ENCODE results near the gene NF1. TPM values are rescaled to one million over a fixed set of nuclear protein-coding genes. Genes with fewer than 3 reads are reported as not detected.

NF1 gene
- total and polyA plus RNA-seq, 8 donors: 45.0 to 57.7 (median 52.0) TPM

DNA sequence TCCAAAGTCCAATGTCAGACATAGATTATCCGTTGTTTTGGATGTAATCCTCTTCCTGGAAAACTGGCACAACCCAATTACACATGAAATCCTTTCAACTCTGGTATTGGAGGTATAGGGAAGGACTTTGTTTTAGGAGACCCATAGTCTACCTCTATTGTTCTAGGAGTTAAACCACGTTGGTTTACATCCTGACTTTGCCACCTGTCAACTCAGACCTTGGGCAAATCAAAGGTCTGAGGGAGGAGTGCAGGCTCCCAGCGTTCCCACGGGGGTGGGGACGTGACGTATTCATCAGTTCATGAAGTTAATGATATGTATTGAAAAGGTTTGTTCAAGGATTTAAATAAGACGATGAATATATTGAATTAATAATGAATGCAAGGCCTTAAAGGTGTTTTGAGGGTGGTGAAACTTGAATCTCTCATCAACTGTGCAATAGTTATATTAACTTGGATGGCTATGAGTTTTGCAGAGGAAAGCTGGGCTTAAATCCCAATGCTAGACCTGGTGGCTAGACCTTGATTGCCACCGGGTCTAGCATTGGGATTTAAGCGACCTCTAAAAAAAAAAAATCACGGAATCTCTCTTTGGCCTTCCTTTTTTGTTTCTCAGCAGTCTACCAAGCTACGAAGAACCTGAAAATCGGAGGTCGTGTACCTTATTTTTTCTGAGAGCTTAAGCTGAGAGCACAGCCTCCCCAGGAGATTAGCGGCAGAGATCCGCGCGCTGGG, 744 bp upstream of the NF1 start:
- H3K27me3 ChIP-seq: no peaks in the 10 kb centered on the region
- peaks cover 5 to 19% of the 10 kb centered on the region in 2 donors for H3K4me1 ChIP-seq
- peak overlapping the region; percentile 78 to 81 for H3K4me3 ChIP-seq
- intact Hi-C loops (cut with DNase I): no loop called here
- H3K27ac ChIP-seq: peak overlapping the region; percentile 89 to 91
- TF ChIP-seq, protein P1, sequence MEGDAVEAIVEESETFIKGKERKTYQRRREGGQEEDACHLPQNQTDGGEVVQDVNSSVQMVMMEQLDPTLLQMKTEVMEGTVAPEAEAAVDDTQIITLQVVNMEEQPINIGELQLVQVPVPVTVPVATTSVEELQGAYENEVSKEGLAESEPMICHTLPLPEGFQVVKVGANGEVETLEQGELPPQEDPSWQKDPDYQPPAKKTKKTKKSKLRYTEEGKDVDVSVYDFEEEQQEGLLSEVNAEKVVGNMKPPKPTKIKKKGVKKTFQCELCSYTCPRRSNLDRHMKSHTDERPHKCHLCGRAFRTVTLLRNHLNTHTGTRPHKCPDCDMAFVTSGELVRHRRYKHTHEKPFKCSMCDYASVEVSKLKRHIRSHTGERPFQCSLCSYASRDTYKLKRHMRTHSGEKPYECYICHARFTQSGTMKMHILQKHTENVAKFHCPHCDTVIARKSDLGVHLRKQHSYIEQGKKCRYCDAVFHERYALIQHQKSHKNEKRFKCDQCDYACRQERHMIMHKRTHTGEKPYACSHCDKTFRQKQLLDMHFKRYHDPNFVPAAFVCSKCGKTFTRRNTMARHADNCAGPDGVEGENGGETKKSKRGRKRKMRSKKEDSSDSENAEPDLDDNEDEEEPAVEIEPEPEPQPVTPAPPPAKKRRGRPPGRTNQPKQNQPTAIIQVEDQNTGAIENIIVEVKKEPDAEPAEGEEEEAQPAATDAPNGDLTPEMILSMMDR (IDR thresholded peaks at IDR 0.05): no peak
- DNase-seq (no peak), ATAC-seq (no peak)
- H3K9me3 ChIP-seq: no peaks in the 10 kb centered on the region
- no peaks in the 10 kb centered on the region for H3K36me3 ChIP-seq

DNA sequence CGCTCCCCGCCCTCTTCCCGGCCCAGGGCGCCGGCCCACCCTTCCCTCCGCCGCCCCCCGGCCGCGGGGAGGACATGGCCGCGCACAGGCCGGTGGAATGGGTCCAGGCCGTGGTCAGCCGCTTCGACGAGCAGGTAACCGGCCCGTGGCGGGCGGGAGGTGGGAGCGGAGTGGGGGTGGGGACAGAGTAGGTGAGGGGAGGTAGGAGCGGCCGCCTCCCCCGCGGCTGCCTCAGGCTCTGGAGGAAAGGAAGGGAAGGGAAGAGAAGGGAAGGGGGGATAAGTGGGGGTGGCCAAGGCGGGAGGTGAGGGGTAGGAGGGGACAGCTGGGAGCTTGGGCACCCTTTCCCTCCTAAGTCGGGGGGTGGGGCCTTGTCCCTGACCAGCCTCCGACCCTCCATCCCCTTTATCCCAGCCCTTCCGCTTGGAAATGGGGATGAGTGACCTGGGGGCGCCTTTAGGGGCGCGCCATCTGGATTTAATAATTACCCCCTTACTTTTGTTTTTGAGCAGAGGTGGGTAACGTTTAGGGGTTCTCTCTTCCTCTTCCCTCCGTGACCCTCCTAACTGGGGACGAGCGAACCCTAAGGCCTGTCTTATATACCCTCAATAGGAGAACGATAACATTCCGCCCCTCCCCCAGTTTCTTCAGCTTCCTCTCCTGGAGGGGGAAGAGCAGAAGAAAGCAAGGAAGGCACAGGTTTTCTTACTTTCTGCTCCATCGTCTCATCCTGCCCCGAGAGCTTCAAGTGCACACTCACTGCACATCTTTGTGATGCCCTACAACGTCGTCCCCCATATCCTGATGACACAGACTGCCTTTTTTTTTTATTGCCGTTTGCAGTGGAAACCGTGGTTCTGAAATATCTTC, 694 bp downstream of the NF1 start:
- DNase-seq (peak; percentile 59 to 88 (median 68)), ATAC-seq (peak; percentile 52)
- TF ChIP-seq, protein P1 (IDR thresholded peaks at IDR 0.05): no peak
- H3K4me3 ChIP-seq: peak overlapping the region; percentile 78 to 81
- peak overlapping the region; percentile 89 to 91 for H3K27ac ChIP-seq
- H3K4me1 ChIP-seq: peaks cover 5 to 20% of the 10 kb centered on the region in 2 donors
- intact Hi-C loops (cut with DNase I): no loop called here
- no peaks in the 10 kb centered on the region for H3K27me3 ChIP-seq
- H3K36me3 ChIP-seq: no peaks in the 10 kb centered on the region
- no peaks in the 10 kb centered on the region for H3K9me3 ChIP-seq

DNA sequence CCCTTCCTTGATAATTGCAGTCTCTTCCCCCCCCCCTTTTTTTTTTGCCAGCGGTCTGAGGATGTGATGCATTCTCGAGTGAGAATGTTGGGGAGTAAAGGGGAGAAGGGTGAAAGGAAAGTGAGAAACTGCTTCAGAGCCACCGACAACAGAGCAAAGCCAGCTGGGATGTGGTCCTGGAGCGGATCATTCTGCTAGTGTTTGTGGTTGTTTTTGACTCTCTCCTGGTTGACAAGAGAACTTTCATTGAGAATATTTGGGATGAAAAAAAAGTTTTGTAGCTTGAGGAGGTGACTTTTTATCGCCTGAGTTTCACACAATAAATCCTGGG, 1.3 kb downstream of the NF1 start:
- Histone ChIP-seq H3K36me3 (no peaks in the 10 kb centered on the region), H3K27me3 (no peaks in the 10 kb centered on the region), H3K9me3 (no peaks in the 10 kb centered on the region), H3K4me1 (peaks cover 5 to 26% of the 10 kb centered on the region in 2 donors), H3K27ac (peak overlapping the region; percentile 89 to 91), H3K4me3 (peak overlapping the region; percentile 78 to 81)
- DNase-seq: peak in 1 of 4 donors; percentile 36
- intact Hi-C loops (cut with DNase I): no loop called here
- no peak for ATAC-seq
- TF ChIP-seq, protein P1 (IDR thresholded peaks at IDR 0.05): no peak

DNA sequence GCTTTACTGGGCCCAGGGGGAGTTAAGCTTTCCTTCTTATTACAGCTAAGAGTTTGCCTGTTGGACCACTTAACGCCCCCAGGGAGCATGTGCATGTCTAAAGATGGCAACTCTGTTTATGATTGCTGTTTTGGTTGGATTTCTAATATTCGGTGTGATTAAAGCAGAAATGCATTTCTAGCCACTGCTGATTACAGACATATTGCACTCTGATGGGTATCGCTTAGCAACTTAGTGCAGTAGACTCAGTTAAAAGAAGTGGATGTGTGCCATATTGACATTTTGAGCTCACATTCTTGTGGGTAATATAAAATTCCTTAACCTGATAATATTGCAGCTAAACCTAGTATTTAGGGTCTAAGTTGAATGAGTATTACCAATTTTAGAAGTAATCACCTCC, 4.2 kb downstream of the NF1 start:
- ATAC-seq: no peak
- DNase-seq: no peak
- Histone ChIP-seq H3K27me3 (no peaks in the 10 kb centered on the region), H3K4me3 (no peak overlapping the region), H3K9me3 (no peaks in the 10 kb centered on the region), H3K27ac (no peak overlapping the region), H3K4me1 (peaks cover 5 to 30% of the 10 kb centered on the region in 2 donors), H3K36me3 (no peaks in the 10 kb centered on the region)
- TF ChIP-seq, protein P1 (IDR thresholded peaks at IDR 0.05): no peak
- intact Hi-C loops (cut with DNase I): no loop called here

DNA sequence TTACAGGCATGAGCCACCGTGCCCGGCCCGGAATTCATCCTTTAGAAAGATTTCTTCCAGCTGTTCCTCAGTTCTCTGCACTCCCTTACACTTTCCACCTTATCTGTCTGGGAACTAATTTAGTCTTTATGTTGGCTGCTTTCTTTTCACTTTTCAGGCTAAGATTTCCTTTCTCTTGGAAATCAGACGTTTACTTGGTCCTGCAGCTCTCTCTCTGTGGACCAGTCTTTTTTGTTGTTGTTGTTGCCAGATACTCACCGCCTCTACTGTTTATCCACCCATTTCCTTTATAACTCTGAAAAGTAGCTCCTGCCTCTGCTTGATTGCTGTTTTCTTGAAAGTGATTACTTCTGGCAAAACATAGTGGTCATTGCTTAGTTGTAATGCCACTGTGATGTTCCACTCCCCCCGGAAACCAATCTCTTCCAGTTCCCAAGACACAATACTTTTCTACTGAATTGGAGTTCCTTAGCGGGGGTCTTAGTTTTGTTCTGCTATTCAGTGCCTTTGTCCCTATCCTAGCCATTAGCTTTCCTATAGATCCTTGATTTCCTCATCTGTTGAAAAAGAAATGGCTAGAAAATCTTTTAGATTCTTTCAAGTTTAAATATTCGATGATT, 6.2 kb downstream of the NF1 start:
- Histone ChIP-seq H3K9me3 (no peaks in the 10 kb centered on the region), H3K27ac (no peak overlapping the region), H3K4me1 (peaks cover 5 to 21% of the 10 kb centered on the region in 2 donors), H3K36me3 (no peaks in the 10 kb centered on the region), H3K27me3 (no peaks in the 10 kb centered on the region), H3K4me3 (no peak overlapping the region)
- ATAC-seq (no peak), DNase-seq (no peak)
- intact Hi-C loops (cut with DNase I): no loop called here
- TF ChIP-seq, protein P1 (IDR thresholded peaks at IDR 0.05): no peak
